Uterus (tissue), 4 donors: ENCODE measurements around the gene HTR3C. TPM values are rescaled to one million over a fixed set of nuclear protein-coding genes. Genes with fewer than 3 reads are reported as not detected.
"Not testable (repeated sequence)": the region's sequence is repeated elsewhere in the genome, so short reads cannot be mapped to it uniquely, and the experiment has no call there.

Experiments used
- DNase-seq, 2 donors: peaks; one replicate each; pipeline ENCODE4 v3.0.0-alpha.2; 2019 to 2020
- H3K27ac ChIP-seq, 2 donors: fragments of 200-600 bp; sonication (generic); 1 replicate in 1 of 2; 2 replicates in 1 of 2; pipeline ENCODE4 v1.5.1; 2016 to 2018
- H3K27me3 ChIP-seq, 2 donors: fragments of 200-600 bp; sonication (generic); one replicate each; pipeline ENCODE4 v1.5.1; 2018 to 2019; ENCODE audit warnings: control low read depth in 1 of 2
- H3K36me3 ChIP-seq, 2 donors: fragments of 200-600 bp; sonication (generic); one replicate each; pipeline ENCODE4 v1.5.1; 2019; ENCODE audit warnings: control low read depth in 1 of 2
- H3K4me1 ChIP-seq, 2 donors: fragments of 200-600 bp; sonication (generic); one replicate each; pipeline ENCODE4 v1.5.1; 2018 to 2019; ENCODE audit warnings: control low read depth in 1 of 2
- H3K4me3 ChIP-seq, 2 donors: fragments of 200-600 bp; sonication (generic); 1 replicate in 1 of 2; 2 replicates in 1 of 2; pipeline ENCODE4 v1.5.1; 2018 to 2019; ENCODE audit warnings: mild to moderate bottlenecking in 1 of 2
- H3K9me3 ChIP-seq, 2 donors: fragments of 200-600 bp; sonication (generic); one replicate each; pipeline ENCODE4 v1.5.1; 2019; ENCODE audit warnings: control low read depth in 1 of 2
- CTCF ChIP-seq, 4 experiments: fragments of 200-600 bp in 2 of 4; fragments of 450-650 bp in 2 of 4; sonication (generic) in 2 of 4; IDR thresholded peaks; one replicate each; pipeline ENCODE4 v1.5.1; 2016 to 2019; ENCODE audit warnings: antibody characterized with exemption in 4 of 4, mild to moderate bottlenecking in 2 of 4, moderate library complexity in 1 of 4
- POLR2A ChIP-seq, 2 donors: fragments of 450-650 bp; IDR thresholded peaks; one replicate each; pipeline ENCODE4 v1.6.1; 2016; ENCODE audit warnings: antibody characterized with exemption in 2 of 2, mild to moderate bottlenecking in 1 of 2, moderate library complexity in 1 of 2
- intact Hi-C: fragments of 100-400 bp; cut with DNase I; formaldehyde crosslinking; loops from one replicate; pipeline ENCODE4 v1.15.1; 2023; ENCODE audit warnings: low total_unique reads
- total RNA-seq, 4 donors: library from RNA; depleted of rRNA in 3 of 4; stranded (reverse); fragments of >200 nt in 3 of 4; gene quantifications; one replicate each; pipeline versions ENCODE4 v1.1.0 to v1.2.4, GENCODE V29; 2014 to 2023
- donor health status: DM: yes; HTN: yes; CAD: no.

The HTR3C gene
- total RNA-seq, 4 donors from 2014 or later: 0.29 TPM; not detected in 3

GRCh38 chr3:184067573-184068055 is 14.8 kb downstream of the HTR3C start:
- no peak overlapping the region for H3K27ac ChIP-seq
- no peaks in the 10 kb centered on the region for H3K4me1 ChIP-seq
- intact Hi-C loops: no loop called here
- TF ChIP-seq POLR2A (IDR thresholded peaks at IDR 0.05) (no peak), CTCF (IDR thresholded peaks at IDR 0.05) (no peak)
- H3K4me3 ChIP-seq: no peak overlapping the region
- H3K27me3 ChIP-seq: no peaks in the 10 kb centered on the region
- no peak for DNase-seq
- H3K9me3 ChIP-seq: no peaks in the 10 kb centered on the region
- no peaks in the 10 kb centered on the region for H3K36me3 ChIP-seq

DNA sequence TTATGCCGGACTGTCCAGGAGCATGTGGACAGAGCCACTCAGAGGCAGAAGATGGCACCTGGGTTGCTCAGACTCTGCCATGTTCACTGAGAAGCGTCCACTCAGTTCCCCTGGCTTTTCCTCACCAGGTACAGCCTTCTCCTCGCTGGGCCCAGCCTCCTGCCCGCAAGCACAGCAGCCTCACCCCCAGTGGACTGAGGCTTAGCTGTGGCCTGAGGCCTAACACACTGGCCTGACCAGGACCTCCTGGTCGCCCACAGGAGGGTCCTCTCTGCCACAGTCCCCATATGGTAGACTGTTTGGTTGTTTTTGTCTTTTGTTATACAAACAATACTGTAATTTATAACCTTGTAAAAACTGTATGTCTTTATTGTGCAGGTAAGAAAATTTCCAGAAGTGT is 15.5 kb downstream of the HTR3C start:
- H3K27me3 ChIP-seq: no peaks in the 10 kb centered on the region
- TF ChIP-seq POLR2A (IDR thresholded peaks at IDR 0.05): no peak
- no peak for TF ChIP-seq CTCF (IDR thresholded peaks at IDR 0.05)
- intact Hi-C loops: no loop called here
- no peaks in the 10 kb centered on the region for H3K4me1 ChIP-seq
- no peak for DNase-seq
- H3K9me3 ChIP-seq: no peaks in the 10 kb centered on the region
- H3K27ac ChIP-seq: no peak overlapping the region
- H3K36me3 ChIP-seq: no peaks in the 10 kb centered on the region
- H3K4me3 ChIP-seq: no peak overlapping the region

- H3K4me1 ChIP-seq, H3K9me3 ChIP-seq, H3K36me3 ChIP-seq, intact Hi-C loops, DNase-seq, H3K27me3 ChIP-seq, H3K27ac ChIP-seq, H3K4me3 ChIP-seq: not testable (repeated sequence)
Observed at GRCh38 chr3:184071142-184071541, 18.3 kb downstream of the HTR3C start.

DNA sequence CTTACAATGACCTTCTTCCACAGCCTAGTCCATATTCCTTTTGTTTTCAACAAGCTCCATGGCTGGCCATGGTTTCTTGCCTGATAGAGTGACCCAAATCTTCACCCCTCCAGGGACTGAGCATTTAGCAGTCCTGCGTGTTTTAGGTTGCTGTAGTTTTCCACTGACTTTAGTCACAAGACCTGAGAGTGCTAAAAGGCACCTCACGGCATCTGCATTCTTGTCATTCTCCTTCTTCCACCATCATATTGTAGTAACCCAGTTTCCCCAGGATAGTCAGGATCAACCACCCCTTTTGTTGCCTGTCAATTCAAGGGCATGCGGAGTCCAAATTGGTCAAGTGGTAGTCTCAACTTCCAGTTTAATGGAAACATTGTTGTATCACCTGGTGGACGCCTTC is 20.8 kb downstream of the HTR3C start:
- Histone ChIP-seq H3K9me3 (no peaks in the 10 kb centered on the region), H3K27ac (no peak overlapping the region), H3K4me1 (no peaks in the 10 kb centered on the region), H3K4me3 (no peak overlapping the region), H3K36me3 (no peaks in the 10 kb centered on the region), H3K27me3 (no peaks in the 10 kb centered on the region)
- no peak for DNase-seq
- intact Hi-C loops: no loop called here
- TF ChIP-seq CTCF (IDR thresholded peaks at IDR 0.05): no peak
- TF ChIP-seq POLR2A (IDR thresholded peaks at IDR 0.05): no peak

DNA sequence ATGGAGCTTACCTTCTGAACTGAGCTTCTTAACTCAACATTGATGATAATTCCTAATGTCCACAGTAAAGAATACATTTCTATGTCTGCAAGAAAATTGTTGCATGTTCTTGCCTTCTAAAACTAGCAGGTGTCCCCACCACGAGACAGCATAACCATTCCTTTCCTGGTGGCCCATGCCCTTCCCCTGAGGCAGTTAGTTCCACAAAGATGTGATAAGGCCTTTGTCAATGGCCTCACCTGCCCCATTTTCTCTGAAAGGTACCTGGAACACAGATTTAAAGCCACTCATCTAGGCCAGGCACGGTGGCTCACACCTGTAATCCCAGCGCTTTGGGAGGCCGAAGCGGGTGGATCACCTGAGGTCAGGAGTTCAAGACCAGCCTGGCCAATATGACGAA is 23.1 kb downstream of the HTR3C start:
- Histone ChIP-seq H3K36me3 (no peaks in the 10 kb centered on the region), H3K27me3 (no peaks in the 10 kb centered on the region), H3K9me3 (no peaks in the 10 kb centered on the region), H3K4me3 (no peak overlapping the region), H3K4me1 (no peaks in the 10 kb centered on the region), H3K27ac (no peak overlapping the region)
- intact Hi-C loops: no loop called here
- DNase-seq: no peak
- TF ChIP-seq POLR2A (IDR thresholded peaks at IDR 0.05) (no peak), CTCF (IDR thresholded peaks at IDR 0.05) (no peak)

GRCh38 chr3:184077881-184078280 is 25.0 kb downstream of the HTR3C start:
- intact Hi-C loops: no loop called here
- no peak for DNase-seq
- TF ChIP-seq CTCF (IDR thresholded peaks at IDR 0.05): no peak
- TF ChIP-seq POLR2A (IDR thresholded peaks at IDR 0.05): no peak
- Histone ChIP-seq H3K9me3 (no peaks in the 10 kb centered on the region), H3K27ac (no peak overlapping the region), H3K27me3 (no peaks in the 10 kb centered on the region), H3K4me1 (no peaks in the 10 kb centered on the region), H3K36me3 (no peaks in the 10 kb centered on the region), H3K4me3 (no peak overlapping the region)
